Pancreas (tissue), 10 donors: Measurements from ENCODE around the gene VKORC1. TPM values are rescaled to one million over a fixed set of nuclear protein-coding genes. Genes with fewer than 3 reads are reported as not detected.
A peak's percentile ranks its signal among the peaks of the same experiment; 100 is the strongest.
"Not testable (repeated sequence)": the region's sequence is repeated elsewhere in the genome, so short reads cannot be mapped to it uniquely, and the experiment has no call there.

Experiments
- ATAC-seq, 4 donors: fragments of 200-7000 bp; cut with Tn5 transposase; one replicate each; pipeline versions ENCODE4 v1.8.0 to v1.9.1; 2020; ENCODE audit warnings: mild to moderate bottlenecking in 4 of 4, moderate library complexity in 4 of 4
- DNase-seq, 6 donors: peaks; one replicate each; pipeline ENCODE4 v3.0.0-alpha.2; 2020
- FAIRE-seq: peaks from 2 replicates; lab custom pipeline; 2012; peaks lifted over from hg19 to GRCh38; lab: Jason Lieb, UNC
- H3K27ac ChIP-seq, 4 donors: fragments of 200-600 bp; sonication (generic); 1 replicate in 3 of 4; 2 replicates in 1 of 4; pipeline versions ENCODE4 v1.5.0 to v1.8.0; 2020
- H3K27me3 ChIP-seq, 4 donors: fragments of 200-600 bp; one replicate each; pipeline ENCODE4 v1.8.0; 2021
- H3K36me3 ChIP-seq, 3 donors: fragments of 200-600 bp; sonication (generic) in 1 of 3; one replicate each; pipeline versions ENCODE4 v1.5.0 to v1.8.0; 2020 to 2021
- H3K4me1 ChIP-seq, 3 donors: fragments of 200-600 bp; one replicate each; pipeline ENCODE4 v1.8.0; 2021
- H3K4me3 ChIP-seq, 4 donors: fragments of 200-600 bp; sonication (generic) in 2 of 4; one replicate each; pipeline versions ENCODE4 v1.5.0 to v1.8.0; 2020 to 2021
- H3K9me3 ChIP-seq, 4 donors: fragments of 200-600 bp; one replicate each; pipeline ENCODE4 v1.8.0; 2021
- CTCF ChIP-seq, 4 donors: fragments of 200-600 bp; sonication (generic) in 3 of 4; IDR thresholded peaks; one replicate each; pipeline versions ENCODE4 v1.5.0 to v1.8.0; 2021; ENCODE audit warnings: antibody characterized with exemption in 4 of 4
- WGBS, 2 donors: extraction: QIAGEN DNeasy Blood & Tissue Kit; methylation state at CpG; one replicate each; pipeline ENCODE4 v1.1.7; 2013; 5-methylcytosine and 5-hydroxymethylcytosine counted together
- intact Hi-C, 3 donors: fragments of 100-400 bp; cut with DNase I; formaldehyde crosslinking; loops; one replicate each; pipeline versions ENCODE4 v1.11.1 to v1.14.2; 2022
- polyA plus RNA-seq, 2 donors: library from polyadenylated mRNA; stranded (reverse); fragments of 200-250 nt; gene quantifications; one replicate each; pipeline ENCODE4 v1.2.3, GENCODE V29; 2013
- total RNA-seq, 6 donors: library from RNA; stranded (reverse); fragmentation: NEBNext Ultra II Directional in 4 of 6; extraction: Animal tissue kit (Norgen Biotek cat#: 25700) in 4 of 6; gene quantifications; one replicate each; pipeline versions ENCODE4 v1.2.1 to v1.2.4, GENCODE V29; 2021 to 2023
- donor health status: healthy with polysubstance abuse.
- donor health status: DM: no; HTN: no; CAD: no; lungs with moderate emphysema.
- donor health status: DM: no; HTN: no; CAD: no.
- donor health status: control.
- donor health status: control.
- donor health status: Bipolar disorder and iron deficiency.
- donor health status: DM: yes; HTN: yes; CAD: no.
- donor health status: DM: no; HTN: no; CAD: no.
- donor health status: DM: no; HTN: no; CAD: no.
- donor health status: DM: yes; HTN: yes; CAD: no.

The VKORC1 gene
- total and polyA plus RNA-seq, 8 donors, result 37.7 to 90.9 (median 50.2) TPM

- peak; percentile 5 to 16 (median 10) for ATAC-seq
- no peak for TF ChIP-seq CTCF (IDR thresholded peaks at IDR 0.05)
Observed at GRCh38 chr16:31141489-31142108, 47.0 kb upstream of the VKORC1 start.

GRCh38 chr16:31141071-31141469 is 46.5 kb upstream of the VKORC1 start:
- not testable (repeated sequence) for H3K27me3 ChIP-seq, DNase-seq, FAIRE-seq, H3K36me3 ChIP-seq, H3K9me3 ChIP-seq, ATAC-seq
- Histone ChIP-seq H3K4me3 (peak overlapping the region in 1 of 4 donors; percentile 21), H3K4me1 (peaks cover 18 to 32% (median 24%) of the 10 kb centered on the region in 3 donors), H3K27ac (peak overlapping the region; percentile 56 to 91 (median 78))
- 90 to 91% methylated on average over 9 of the region's 9 CpGs for WGBS, 2 donors
- intact Hi-C loops, result loop anchor here in 1 of 3 donors (10.0 kb wide), 1 partner anchor 304 kb away; the partner anchor contains the start of gene ZNF843

More at GRCh38 chr16:31141489-31142108, 47.0 kb upstream of the VKORC1 start:
- peak overlapping the region; percentile 56 to 91 (median 78) for H3K27ac ChIP-seq
- peaks cover 18 to 30% (median 22%) of the 10 kb centered on the region in 3 donors for H3K4me1 ChIP-seq
- WGBS, 2 donors, result 20 to 22% methylated on average over 10 of the region's 10 CpGs
- no peaks in the 10 kb centered on the region for H3K36me3 ChIP-seq
- H3K9me3 ChIP-seq, result no peaks in the 10 kb centered on the region
- DNase-seq (peak; percentile 58 to 80 (median 64)), FAIRE-seq (no peak)
- intact Hi-C loops, result loop anchor here in 1 of 3 donors (10.0 kb wide), 1 partner anchor 303 kb away; the partner anchor contains the start of gene ZNF843
- peak overlapping the region in 2 of 4 donors; percentile 21 to 31 for H3K4me3 ChIP-seq
- no peaks in the 10 kb centered on the region for H3K27me3 ChIP-seq

- intact Hi-C loops, result no loop called here
- DNase-seq (peak; percentile 78 to 95 (median 92)), ATAC-seq (peak; percentile 44 to 58 (median 50)), FAIRE-seq (no peak)
- Histone ChIP-seq H3K4me3 (peak overlapping the region in 1 of 4 donors; percentile 4), H3K27me3 (no peaks in the 10 kb centered on the region), H3K36me3 (no peaks in the 10 kb centered on the region), H3K9me3 (no peaks in the 10 kb centered on the region), H3K4me1 (peaks cover 18 to 39% (median 27%) of the 10 kb centered on the region in 3 donors), H3K27ac (peak overlapping the region; percentile 81 to 90 (median 83))
- 28 to 31% methylated on average over 26 to 27 of the region's 27 CpGs for WGBS, 2 donors
- no peak for TF ChIP-seq CTCF (IDR thresholded peaks at IDR 0.05)
Observed at GRCh38 chr16:31138621-31139578, 44.3 kb upstream of the VKORC1 start.

- intact Hi-C loops, H3K9me3 ChIP-seq, ATAC-seq, H3K36me3 ChIP-seq, FAIRE-seq, H3K4me3 ChIP-seq, H3K27me3 ChIP-seq, H3K27ac ChIP-seq: not testable (repeated sequence)
- 83 to 89% methylated on average over 20 of the region's 20 CpGs for WGBS, 2 donors
- peaks cover 22 to 49% (median 40%) of the 10 kb centered on the region in 3 donors for H3K4me1 ChIP-seq
- peak in 2 of 6 donors; percentile 24 to 30 for DNase-seq
Observed at GRCh38 chr16:31136822-31137499, 42.4 kb upstream of the VKORC1 start.

GRCh38 chr16:31136287-31136662 is 41.7 kb upstream of the VKORC1 start:
- Histone ChIP-seq H3K4me3 (no peak overlapping the region), H3K27ac (peak overlapping the region in 1 of 4 donors; percentile 94), H3K9me3 (no peaks in the 10 kb centered on the region), H3K27me3 (no peaks in the 10 kb centered on the region), H3K4me1 (peaks cover 24 to 49% (median 42%) of the 10 kb centered on the region in 3 donors), H3K36me3 (peaks cover 0 to 11% (median 6%) of the 10 kb centered on the region in 3 donors)
- intact Hi-C loops, result no loop called here
- DNase-seq (peak in 1 of 6 donors; percentile 33), FAIRE-seq (no peak), ATAC-seq (no peak)
- 73 to 76% methylated on average over 6 of the region's 6 CpGs for WGBS, 2 donors
- no peak for TF ChIP-seq CTCF (IDR thresholded peaks at IDR 0.05)
